GM12878 (cell line): ENCODE data around the gene ZWILCH. TPM values are rescaled to one million over a fixed set of nuclear protein-coding genes. Genes with fewer than 3 reads are reported as not detected.

Experiments used
- CHD2 ChIP-seq: IDR thresholded peaks from 2 replicates; pipeline ENCODE4 v1.6.1; 2011; ENCODE audit warnings: low read depth, low read length, improper control_type of control experiment, borderline replicate concordance
- CREM ChIP-seq: IDR thresholded peaks from 2 replicates; pipeline ENCODE4 v1.6.1; 2014; ENCODE audit warnings: antibody characterized with exemption, low read depth
- EZH2 ChIP-seq: IDR thresholded peaks from 2 replicates; pipeline ENCODE4 v1.6.1; 2012; ENCODE audit warnings: low read depth, mild to moderate bottlenecking, control low read depth, inconsistent platforms, low read length, borderline replicate concordance; ENCODE audit not compliant: control insufficient read depth
- FOS ChIP-seq: IDR thresholded peaks from 3 replicates; pipeline ENCODE4 v1.6.1; 2011; ENCODE audit warnings: borderline replicate concordance; ENCODE audit not compliant: insufficient read length; ENCODE audit errors: extremely low read depth
- HDAC6 ChIP-seq: fragments of 200-600 bp; sonication (generic); IDR thresholded peaks from one replicate; pipeline ENCODE4 v1.8.0; 2017; ENCODE audit warnings: antibody characterized with exemption; ENCODE audit not compliant: unreplicated experiment
- JUND ChIP-seq: IDR thresholded peaks from 2 replicates; pipeline ENCODE4 v1.6.1; 2012; ENCODE audit warnings: low read depth, mild to moderate bottlenecking, low read length, improper control_type of control experiment, moderate library complexity
- MTA2 ChIP-seq: fragments of 450-650 bp; IDR thresholded peaks from 2 replicates; pipeline ENCODE4 v1.6.1; 2016; ENCODE audit warnings: low read depth, mild to moderate bottlenecking, moderate library complexity
- NBN ChIP-seq: fragments of 450-650 bp; IDR thresholded peaks from 2 replicates; pipeline ENCODE4 v1.6.1; 2016
- NFIC ChIP-seq: IDR thresholded peaks from 2 replicates; pipeline ENCODE4 v1.6.1; 2012; ENCODE audit warnings: low read depth, mild to moderate bottlenecking, inconsistent platforms, low read length, moderate library complexity
- NRF1 ChIP-seq: conservative IDR thresholded peaks from 2 replicates; pipeline ENCODE4 v1.6.1; 2011; ENCODE audit warnings: mild to moderate bottlenecking, low read depth, low read length, improper control_type of control experiment
- RFX5 ChIP-seq: IDR thresholded peaks from 2 replicates; pipeline ENCODE4 v1.6.1; 2011; ENCODE audit warnings: low read depth, low read length, improper control_type of control experiment
- STAT3 ChIP-seq: IDR thresholded peaks from 2 replicates; pipeline ENCODE4 v1.6.1; 2011; ENCODE audit warnings: low read depth, low read length, improper control_type of control experiment
- ZSCAN29 ChIP-seq: fragments of 450-650 bp; IDR thresholded peaks from 2 replicates; pipeline ENCODE4 v1.6.1; 2017; ENCODE audit warnings: mild to moderate bottlenecking, moderate library complexity
- polyA plus RNA-seq, 11 experiments: library from polyadenylated mRNA; depleted of rRNA in 4 of 11; unstranded in 6 of 11; stranded (reverse) in 5 of 11; fragments of >200 nt; fragmentation: Nextera tagmentation in 4 of 11; fragmentation: Illumina TruSeq in 1 of 11; extraction: Ambion mirVana in 4 of 11; extraction: Trizol in 1 of 11; gene quantifications; 1 replicate in 1 of 11; 2 replicates in 10 of 11; pipeline versions ENCODE4 v1.2.1 to v1.2.3, GENCODE V29; 2011 to 2016; ENCODE audit warnings: inconsistent platforms in 2 of 11, missing spikeins in 2 of 11, low read depth in 1 of 11
- total RNA-seq, 4 experiments: library from RNA; depleted of rRNA in 3 of 4; stranded (reverse); fragments of >200 nt in 3 of 4; fragmentation: Illumina TruSeq in 1 of 4; extraction: Trizol in 1 of 4; gene quantifications; 2 replicates each; pipeline versions ENCODE4 v1.2.1 to v1.2.3, GENCODE V29; 2013 to 2021
- TF ChIP-seq, protein P1 (sequence below): fragments of 450-650 bp; IDR thresholded peaks from 2 replicates; pipeline ENCODE4 v1.6.1; 2017; ENCODE audit warnings: mild to moderate bottlenecking, moderate library complexity
- TF ChIP-seq, protein P2 (sequence below): fragments of 150-350 bp; IDR thresholded peaks from 2 replicates; pipeline ENCODE4 v1.6.1; 2016; ENCODE audit warnings: low read depth, low read length
- TF ChIP-seq, protein P3 (sequence below): IDR thresholded peaks from 2 replicates; pipeline ENCODE4 v1.6.1; 2012; ENCODE audit warnings: low read depth, low read length, improper control_type of control experiment
- TF ChIP-seq, protein P4 (sequence below): fragments of 450-650 bp; formaldehyde crosslinking; IDR thresholded peaks from 2 replicates; pipeline ENCODE4 v1.4.0; 2020; ENCODE audit warnings: mild to moderate bottlenecking, moderate library complexity

The ZWILCH gene
- total and polyA plus RNA-seq, 10 of the 15 experiments (the other 5 are each of a cell fraction or from before 2014, with no cell fraction given), result 15.6 to 73.9 (median 32.4) TPM

DNA sequence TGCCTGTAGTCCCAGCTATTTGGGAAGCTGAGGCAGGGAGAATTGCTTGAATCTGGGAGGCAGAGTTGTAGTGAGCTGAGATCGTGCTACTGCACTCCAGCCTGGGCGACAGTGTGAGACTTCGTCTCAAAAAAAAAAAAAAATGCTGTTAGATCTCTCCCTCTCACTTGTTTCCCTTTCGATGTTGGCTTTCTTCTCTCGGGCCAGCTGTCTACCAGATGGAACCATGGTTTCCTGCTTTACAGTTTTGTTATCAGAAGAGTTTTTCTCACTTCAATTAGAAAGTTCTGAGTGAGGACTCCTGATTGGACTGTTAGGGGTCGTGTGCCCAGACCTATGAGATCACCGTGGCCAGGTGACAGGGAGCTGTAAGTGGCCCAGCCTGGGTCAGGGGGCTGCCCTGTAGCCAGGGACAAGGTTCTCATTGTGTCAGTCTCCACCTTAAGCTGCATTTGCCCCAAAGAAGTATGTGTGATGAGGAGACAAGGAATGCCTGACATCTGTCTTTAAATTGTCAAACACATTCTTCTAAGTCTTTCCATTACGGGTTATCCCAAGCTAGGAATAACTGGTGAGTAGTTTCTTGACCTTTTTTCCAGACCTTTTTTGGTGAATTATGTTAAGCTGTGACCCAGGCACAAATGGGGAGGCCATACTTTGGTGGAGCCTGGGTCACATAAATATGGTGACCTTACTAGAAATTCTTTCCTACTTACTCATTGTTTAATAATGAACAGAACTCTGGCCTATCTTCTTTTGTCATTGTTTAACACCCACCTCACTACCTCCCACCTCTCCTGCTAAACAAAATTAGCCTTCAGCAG lies 32.7 kb upstream of the ZWILCH start (continued):
- TF ChIP-seq, protein P1, sequence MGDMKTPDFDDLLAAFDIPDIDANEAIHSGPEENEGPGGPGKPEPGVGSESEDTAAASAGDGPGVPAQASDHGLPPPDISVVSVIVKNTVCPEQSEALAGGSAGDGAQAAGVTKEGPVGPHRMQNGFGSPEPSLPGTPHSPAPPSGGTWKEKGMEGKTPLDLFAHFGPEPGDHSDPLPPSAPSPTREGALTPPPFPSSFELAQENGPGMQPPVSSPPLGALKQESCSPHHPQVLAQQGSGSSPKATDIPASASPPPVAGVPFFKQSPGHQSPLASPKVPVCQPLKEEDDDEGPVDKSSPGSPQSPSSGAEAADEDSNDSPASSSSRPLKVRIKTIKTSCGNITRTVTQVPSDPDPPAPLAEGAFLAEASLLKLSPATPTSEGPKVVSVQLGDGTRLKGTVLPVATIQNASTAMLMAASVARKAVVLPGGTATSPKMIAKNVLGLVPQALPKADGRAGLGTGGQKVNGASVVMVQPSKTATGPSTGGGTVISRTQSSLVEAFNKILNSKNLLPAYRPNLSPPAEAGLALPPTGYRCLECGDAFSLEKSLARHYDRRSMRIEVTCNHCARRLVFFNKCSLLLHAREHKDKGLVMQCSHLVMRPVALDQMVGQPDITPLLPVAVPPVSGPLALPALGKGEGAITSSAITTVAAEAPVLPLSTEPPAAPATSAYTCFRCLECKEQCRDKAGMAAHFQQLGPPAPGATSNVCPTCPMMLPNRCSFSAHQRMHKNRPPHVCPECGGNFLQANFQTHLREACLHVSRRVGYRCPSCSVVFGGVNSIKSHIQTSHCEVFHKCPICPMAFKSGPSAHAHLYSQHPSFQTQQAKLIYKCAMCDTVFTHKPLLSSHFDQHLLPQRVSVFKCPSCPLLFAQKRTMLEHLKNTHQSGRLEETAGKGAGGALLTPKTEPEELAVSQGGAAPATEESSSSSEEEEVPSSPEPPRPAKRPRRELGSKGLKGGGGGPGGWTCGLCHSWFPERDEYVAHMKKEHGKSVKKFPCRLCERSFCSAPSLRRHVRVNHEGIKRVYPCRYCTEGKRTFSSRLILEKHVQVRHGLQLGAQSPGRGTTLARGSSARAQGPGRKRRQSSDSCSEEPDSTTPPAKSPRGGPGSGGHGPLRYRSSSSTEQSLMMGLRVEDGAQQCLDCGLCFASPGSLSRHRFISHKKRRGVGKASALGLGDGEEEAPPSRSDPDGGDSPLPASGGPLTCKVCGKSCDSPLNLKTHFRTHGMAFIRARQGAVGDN, result peak; percentile 39; the same call in 1 of the 2 replicates
- no peak for TF ChIP-seq FOS
- TF ChIP-seq ZSCAN29, result no peak
- TF ChIP-seq CHD2, result no peak
- TF ChIP-seq, protein P2, sequence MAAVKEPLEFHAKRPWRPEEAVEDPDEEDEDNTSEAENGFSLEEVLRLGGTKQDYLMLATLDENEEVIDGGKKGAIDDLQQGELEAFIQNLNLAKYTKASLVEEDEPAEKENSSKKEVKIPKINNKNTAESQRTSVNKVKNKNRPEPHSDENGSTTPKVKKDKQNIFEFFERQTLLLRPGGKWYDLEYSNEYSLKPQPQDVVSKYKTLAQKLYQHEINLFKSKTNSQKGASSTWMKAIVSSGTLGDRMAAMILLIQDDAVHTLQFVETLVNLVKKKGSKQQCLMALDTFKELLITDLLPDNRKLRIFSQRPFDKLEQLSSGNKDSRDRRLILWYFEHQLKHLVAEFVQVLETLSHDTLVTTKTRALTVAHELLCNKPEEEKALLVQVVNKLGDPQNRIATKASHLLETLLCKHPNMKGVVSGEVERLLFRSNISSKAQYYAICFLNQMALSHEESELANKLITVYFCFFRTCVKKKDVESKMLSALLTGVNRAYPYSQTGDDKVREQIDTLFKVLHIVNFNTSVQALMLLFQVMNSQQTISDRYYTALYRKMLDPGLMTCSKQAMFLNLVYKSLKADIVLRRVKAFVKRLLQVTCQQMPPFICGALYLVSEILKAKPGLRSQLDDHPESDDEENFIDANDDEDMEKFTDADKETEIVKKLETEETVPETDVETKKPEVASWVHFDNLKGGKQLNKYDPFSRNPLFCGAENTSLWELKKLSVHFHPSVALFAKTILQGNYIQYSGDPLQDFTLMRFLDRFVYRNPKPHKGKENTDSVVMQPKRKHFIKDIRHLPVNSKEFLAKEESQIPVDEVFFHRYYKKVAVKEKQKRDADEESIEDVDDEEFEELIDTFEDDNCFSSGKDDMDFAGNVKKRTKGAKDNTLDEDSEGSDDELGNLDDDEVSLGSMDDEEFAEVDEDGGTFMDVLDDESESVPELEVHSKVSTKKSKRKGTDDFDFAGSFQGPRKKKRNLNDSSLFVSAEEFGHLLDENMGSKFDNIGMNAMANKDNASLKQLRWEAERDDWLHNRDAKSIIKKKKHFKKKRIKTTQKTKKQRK, result no peak
- TF ChIP-seq HDAC6, result no peak
- TF ChIP-seq NFIC, result no peak; the same call in 1 of the 2 replicates
- TF ChIP-seq, protein P3, sequence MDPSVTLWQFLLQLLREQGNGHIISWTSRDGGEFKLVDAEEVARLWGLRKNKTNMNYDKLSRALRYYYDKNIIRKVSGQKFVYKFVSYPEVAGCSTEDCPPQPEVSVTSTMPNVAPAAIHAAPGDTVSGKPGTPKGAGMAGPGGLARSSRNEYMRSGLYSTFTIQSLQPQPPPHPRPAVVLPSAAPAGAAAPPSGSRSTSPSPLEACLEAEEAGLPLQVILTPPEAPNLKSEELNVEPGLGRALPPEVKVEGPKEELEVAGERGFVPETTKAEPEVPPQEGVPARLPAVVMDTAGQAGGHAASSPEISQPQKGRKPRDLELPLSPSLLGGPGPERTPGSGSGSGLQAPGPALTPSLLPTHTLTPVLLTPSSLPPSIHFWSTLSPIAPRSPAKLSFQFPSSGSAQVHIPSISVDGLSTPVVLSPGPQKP, result 0 out of 2 replicates have a peak, but pooled peaks have one; percentile 15
- TF ChIP-seq JUND, result no peak
- TF ChIP-seq, protein P4, sequence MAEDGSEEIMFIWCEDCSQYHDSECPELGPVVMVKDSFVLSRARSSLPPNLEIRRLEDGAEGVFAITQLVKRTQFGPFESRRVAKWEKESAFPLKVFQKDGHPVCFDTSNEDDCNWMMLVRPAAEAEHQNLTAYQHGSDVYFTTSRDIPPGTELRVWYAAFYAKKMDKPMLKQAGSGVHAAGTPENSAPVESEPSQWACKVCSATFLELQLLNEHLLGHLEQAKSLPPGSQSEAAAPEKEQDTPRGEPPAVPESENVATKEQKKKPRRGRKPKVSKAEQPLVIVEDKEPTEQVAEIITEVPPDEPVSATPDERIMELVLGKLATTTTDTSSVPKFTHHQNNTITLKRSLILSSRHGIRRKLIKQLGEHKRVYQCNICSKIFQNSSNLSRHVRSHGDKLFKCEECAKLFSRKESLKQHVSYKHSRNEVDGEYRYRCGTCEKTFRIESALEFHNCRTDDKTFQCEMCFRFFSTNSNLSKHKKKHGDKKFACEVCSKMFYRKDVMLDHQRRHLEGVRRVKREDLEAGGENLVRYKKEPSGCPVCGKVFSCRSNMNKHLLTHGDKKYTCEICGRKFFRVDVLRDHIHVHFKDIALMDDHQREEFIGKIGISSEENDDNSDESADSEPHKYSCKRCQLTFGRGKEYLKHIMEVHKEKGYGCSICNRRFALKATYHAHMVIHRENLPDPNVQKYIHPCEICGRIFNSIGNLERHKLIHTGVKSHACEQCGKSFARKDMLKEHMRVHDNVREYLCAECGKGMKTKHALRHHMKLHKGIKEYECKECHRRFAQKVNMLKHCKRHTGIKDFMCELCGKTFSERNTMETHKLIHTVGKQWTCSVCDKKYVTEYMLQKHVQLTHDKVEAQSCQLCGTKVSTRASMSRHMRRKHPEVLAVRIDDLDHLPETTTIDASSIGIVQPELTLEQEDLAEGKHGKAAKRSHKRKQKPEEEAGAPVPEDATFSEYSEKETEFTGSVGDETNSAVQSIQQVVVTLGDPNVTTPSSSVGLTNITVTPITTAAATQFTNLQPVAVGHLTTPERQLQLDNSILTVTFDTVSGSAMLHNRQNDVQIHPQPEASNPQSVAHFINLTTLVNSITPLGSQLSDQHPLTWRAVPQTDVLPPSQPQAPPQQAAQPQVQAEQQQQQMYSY (CRISPR knock-in tag), result no peak
- TF ChIP-seq NRF1, result no peak
- TF ChIP-seq MTA2, result peak; percentile 59; the same call in 1 of the 2 replicates
- no peak for TF ChIP-seq CREM
- peak; percentile 89 for TF ChIP-seq NBN
- TF ChIP-seq STAT3, result no peak
- TF ChIP-seq EZH2, result no peak
- no peak for TF ChIP-seq RFX5
